Caco-2 (cell line): ENCODE measurements around the gene NPAS3. TPM values are rescaled to one million over a fixed set of nuclear protein-coding genes. Genes with fewer than 3 reads are reported as not detected.

Experiments
- BruUV-seq: library from RNA; stranded (reverse); fragments of 400-500 nt; replicated peaks from 2 replicates; lab custom pipeline; 2021; lab: Mats Ljungman, UMichigan
- CTCF ChIA-PET: fragments of 300-600 bp; sonication (Branson Sonifier 250); formaldehyde crosslinking; loops from one replicate; lab custom pipeline; 2022; ENCODE audit warnings: antibody characterized with exemption; lab: Charles Lee
- POLR2A ChIA-PET: fragments of 300-600 bp; sonication (Branson Sonifier 250); formaldehyde crosslinking; loops from one replicate; lab custom pipeline; 2022; ENCODE audit warnings: antibody characterized with exemption; lab: Charles Lee
- DNase-seq, 2 experiments: peaks; one replicate each; pipeline versions ENCODE4 v3.0.0 to v3.0.0-alpha.2; 2020 to 2022
- H3K27me3 ChIP-seq: replicated peaks from 2 replicates; pipeline ENCODE4 v1.6.0; 2011; ENCODE audit warnings: low read length; ENCODE audit not compliant: control insufficient read depth, insufficient read depth
- H3K36me3 ChIP-seq: 2 replicates; pipeline ENCODE4 v1.5.1; 2011; ENCODE audit warnings: low read length; ENCODE audit not compliant: control insufficient read depth, insufficient read depth
- H3K4me1 ChIP-seq: fragments of 250-450 bp; sonication (Bioruptor Pico); 2 replicates; pipeline ENCODE4 v1.5.1; 2020; ENCODE audit warnings: mild to moderate bottlenecking
- H3K4me3 ChIP-seq: 2 replicates; pipeline ENCODE4 v1.5.1; 2011; ENCODE audit warnings: low read depth, mild to moderate bottlenecking, control low read depth, low read length
- H3K9me3 ChIP-seq: fragments of 250-450 bp; sonication (Bioruptor Pico); 2 replicates; pipeline ENCODE4 v1.5.1; 2020; ENCODE audit warnings: mild to moderate bottlenecking, moderate library complexity
- H3K27ac Mint-ChIP-seq: one replicate; pipeline ENCODE4 v1.8.0; 2022; ENCODE audit warnings: mixed read lengths; ENCODE audit not compliant: unreplicated experiment
- H3K27me3 Mint-ChIP-seq: one replicate; pipeline ENCODE4 v1.8.0; 2022; ENCODE audit warnings: mixed read lengths; ENCODE audit not compliant: insufficient read depth, unreplicated experiment
- H3K36me3 Mint-ChIP-seq: one replicate; pipeline ENCODE4 v1.8.0; 2022; ENCODE audit warnings: mild to moderate bottlenecking, mixed read lengths; ENCODE audit not compliant: insufficient read depth, unreplicated experiment
- H3K4me1 Mint-ChIP-seq: one replicate; pipeline ENCODE4 v1.8.0; 2022; ENCODE audit warnings: low read depth, mixed read lengths; ENCODE audit not compliant: unreplicated experiment
- H3K4me3 Mint-ChIP-seq: one replicate; pipeline ENCODE4 v1.8.0; 2022; ENCODE audit warnings: mild to moderate bottlenecking, moderate library complexity, mixed read lengths; ENCODE audit not compliant: unreplicated experiment
- H3K9me3 Mint-ChIP-seq: one replicate; pipeline ENCODE4 v1.8.0; 2022; ENCODE audit warnings: mixed read lengths; ENCODE audit not compliant: unreplicated experiment
- intact Hi-C: fragments of 100-400 bp; cut with micrococcal nuclease; formaldehyde crosslinking; loops from one replicate; pipeline ENCODE4 v1.10.0; 2022; ENCODE audit not compliant: unreplicated experiment
- total RNA-seq: library from RNA; stranded (reverse); gene quantifications from 2 replicates; pipeline ENCODE4 v1.2.3, GENCODE V29; 2022
- TF ChIP-seq, protein P1 (sequence below), 2 experiments: fragments of 200-600 bp in 1 of 2; IDR thresholded peaks; 1 replicate in 1 of 2; 2 replicates in 1 of 2; pipeline versions ENCODE4 v1.5.1 to v1.8.0; 2011 to 2022; ENCODE audit warnings: antibody characterized with exemption in 1 of 2, control low read depth in 1 of 2, inconsistent platforms in 1 of 2, low read depth in 1 of 2, low read length in 1 of 2, mild to moderate bottlenecking in 1 of 2, moderate library complexity in 1 of 2; ENCODE audit not compliant: insufficient read depth in 1 of 2, severe bottlenecking in 1 of 2, unreplicated experiment in 1 of 2

The NPAS3 gene
- total RNA-seq, 1 experiment from 2014 or later: not detected

DNA sequence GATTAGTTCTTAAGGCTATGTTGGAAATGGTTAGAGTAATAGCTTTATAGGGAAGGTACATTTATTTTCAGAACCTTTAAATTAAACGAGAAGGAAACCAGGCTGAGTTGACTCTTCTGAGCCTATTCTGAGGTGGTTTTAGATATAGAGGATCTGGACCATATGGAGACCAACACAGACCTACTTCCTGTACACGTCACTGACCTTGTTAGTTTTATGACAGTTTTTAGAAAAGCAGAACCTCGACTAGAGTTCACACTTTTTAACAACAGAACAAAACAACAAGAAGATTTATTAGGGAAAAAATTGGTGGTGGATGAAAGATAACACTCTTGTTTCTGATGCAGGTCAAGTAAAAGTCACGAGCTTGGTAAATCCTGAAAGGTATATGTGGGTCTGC is 107.1 kb downstream of the NPAS3 start:
- Mint-ChIP-seq H3K4me3 (no peak overlapping the region), H3K27ac (no peak overlapping the region), H3K9me3 (peaks cover 12% of the 10 kb centered on the region), H3K36me3 (no peaks in the 10 kb centered on the region), H3K4me1 (no peaks in the 10 kb centered on the region), H3K27me3 (no peaks in the 10 kb centered on the region)
- intact Hi-C loops: no loop called here
- Histone ChIP-seq H3K4me1 (no peaks in the 10 kb centered on the region), H3K9me3 (no peaks in the 10 kb centered on the region; the same call in 1 of the 2 replicates), H3K27me3 (no peaks in the 10 kb centered on the region), H3K36me3 (no peaks in the 10 kb centered on the region), H3K4me3 (no peak overlapping the region)
- TF ChIP-seq, protein P1, sequence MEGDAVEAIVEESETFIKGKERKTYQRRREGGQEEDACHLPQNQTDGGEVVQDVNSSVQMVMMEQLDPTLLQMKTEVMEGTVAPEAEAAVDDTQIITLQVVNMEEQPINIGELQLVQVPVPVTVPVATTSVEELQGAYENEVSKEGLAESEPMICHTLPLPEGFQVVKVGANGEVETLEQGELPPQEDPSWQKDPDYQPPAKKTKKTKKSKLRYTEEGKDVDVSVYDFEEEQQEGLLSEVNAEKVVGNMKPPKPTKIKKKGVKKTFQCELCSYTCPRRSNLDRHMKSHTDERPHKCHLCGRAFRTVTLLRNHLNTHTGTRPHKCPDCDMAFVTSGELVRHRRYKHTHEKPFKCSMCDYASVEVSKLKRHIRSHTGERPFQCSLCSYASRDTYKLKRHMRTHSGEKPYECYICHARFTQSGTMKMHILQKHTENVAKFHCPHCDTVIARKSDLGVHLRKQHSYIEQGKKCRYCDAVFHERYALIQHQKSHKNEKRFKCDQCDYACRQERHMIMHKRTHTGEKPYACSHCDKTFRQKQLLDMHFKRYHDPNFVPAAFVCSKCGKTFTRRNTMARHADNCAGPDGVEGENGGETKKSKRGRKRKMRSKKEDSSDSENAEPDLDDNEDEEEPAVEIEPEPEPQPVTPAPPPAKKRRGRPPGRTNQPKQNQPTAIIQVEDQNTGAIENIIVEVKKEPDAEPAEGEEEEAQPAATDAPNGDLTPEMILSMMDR (IDR thresholded peaks at IDR 0.05; ENCODE audit: insufficient read depth in 1 of 2, low read depth in 1 of 2, low read length in 1 of 2, severe bottlenecking in 1 of 2, unreplicated experiment in 1 of 2): no peak
- DNase-seq: no peak
- POLR2A ChIA-PET: no interaction called here
- CTCF ChIA-PET: no interaction called here
- no TSS peak for BruUV-seq

DNA sequence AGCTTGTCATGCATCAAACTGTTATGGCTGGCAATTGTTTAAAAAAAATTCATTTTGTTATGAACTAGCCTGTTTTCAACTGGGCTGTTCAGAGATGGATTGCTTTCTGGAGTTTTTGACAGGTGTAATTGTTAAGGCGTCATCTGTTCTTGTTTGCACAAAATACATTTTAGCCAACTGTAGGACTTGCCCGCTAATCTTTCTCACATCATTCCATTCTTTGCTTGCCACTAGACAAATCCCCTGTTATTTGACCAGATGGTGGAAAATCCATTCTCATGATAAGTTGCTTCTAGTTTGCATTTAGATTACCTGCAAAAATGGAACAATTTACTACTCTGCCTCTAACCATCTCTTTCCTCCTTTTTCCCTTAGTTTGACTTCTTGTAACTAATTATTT is 114.3 kb downstream of the NPAS3 start:
- DNase-seq: no peak
- peaks cover 3% of the 10 kb centered on the region for H3K27me3 Mint-ChIP-seq
- ChIA-PET CTCF (no interaction called here), POLR2A (interaction anchor here (0.7 kb wide), 1 partner anchor 36 kb away, joined by 3 read pairs; no protein-coding TSS in a partner anchor)
- no peaks in the 10 kb centered on the region for H3K4me1 Mint-ChIP-seq
- no peaks in the 10 kb centered on the region for H3K36me3 Mint-ChIP-seq
- Histone ChIP-seq H3K4me3 (no peak overlapping the region), H3K27me3 (no peaks in the 10 kb centered on the region), H3K4me1 (no peaks in the 10 kb centered on the region), H3K9me3 (no peaks in the 10 kb centered on the region; the same call in 1 of the 2 replicates), H3K36me3 (no peaks in the 10 kb centered on the region)
- intact Hi-C loops: no loop called here
- TF ChIP-seq, protein P1 (IDR thresholded peaks at IDR 0.05; ENCODE audit: insufficient read depth in 1 of 2, low read depth in 1 of 2, low read length in 1 of 2, severe bottlenecking in 1 of 2, unreplicated experiment in 1 of 2): no peak
- no peaks in the 10 kb centered on the region for H3K9me3 Mint-ChIP-seq
- H3K27ac Mint-ChIP-seq: no peak overlapping the region
- no peak overlapping the region for H3K4me3 Mint-ChIP-seq
- no TSS peak for BruUV-seq

DNA sequence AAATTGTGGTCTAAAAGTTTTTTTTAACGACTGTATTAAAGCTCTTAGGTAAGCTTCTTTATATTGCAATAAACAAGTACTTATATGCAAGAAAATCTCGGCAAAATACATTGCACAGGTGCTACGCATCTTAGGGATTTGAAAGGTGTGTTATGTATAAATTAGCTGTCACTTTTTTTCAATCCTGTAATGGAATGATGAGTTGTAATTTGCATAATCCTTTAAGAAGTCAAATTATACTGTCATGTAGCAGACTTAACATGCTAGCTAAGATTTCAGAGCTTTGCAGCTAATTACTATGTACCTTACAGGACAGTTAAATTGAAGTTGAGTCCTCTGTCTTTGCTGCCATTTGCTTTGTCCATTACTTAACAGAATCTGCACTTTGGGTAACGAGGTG is 117.5 kb downstream of the NPAS3 start:
- Histone ChIP-seq H3K4me1 (no peaks in the 10 kb centered on the region), H3K4me3 (no peak overlapping the region), H3K27me3 (no peaks in the 10 kb centered on the region), H3K9me3 (no peaks in the 10 kb centered on the region), H3K36me3 (no peaks in the 10 kb centered on the region)
- no peaks in the 10 kb centered on the region for H3K36me3 Mint-ChIP-seq
- BruUV-seq: no TSS peak
- H3K27ac Mint-ChIP-seq: no peak overlapping the region
- H3K27me3 Mint-ChIP-seq: peaks cover 16% of the 10 kb centered on the region
- intact Hi-C loops: no loop called here
- H3K4me1 Mint-ChIP-seq: no peaks in the 10 kb centered on the region
- H3K9me3 Mint-ChIP-seq: no peaks in the 10 kb centered on the region
- ChIA-PET CTCF (no interaction called here), POLR2A (no interaction called here)
- H3K4me3 Mint-ChIP-seq: no peak overlapping the region
- TF ChIP-seq, protein P1 (IDR thresholded peaks at IDR 0.05; ENCODE audit: insufficient read depth in 1 of 2, low read depth in 1 of 2, low read length in 1 of 2, severe bottlenecking in 1 of 2, unreplicated experiment in 1 of 2): no peak
- DNase-seq: no peak
